Left ventricle myocardium inferior (tissue), 1 donor: ENCODE measurements around the gene SLC6A16. TPM values are rescaled to one million over a fixed set of nuclear protein-coding genes. Genes with fewer than 3 reads are reported as not detected.

ENCODE experiments used
- DNase-seq: peaks from one replicate; pipeline ENCODE4 v3.0.0-alpha.2; 2020
- H3K27ac ChIP-seq: fragments of 200-600 bp; replicated peaks from 2 replicates; pipeline ENCODE4 v1.8.0; 2021
- H3K27me3 ChIP-seq: fragments of 200-600 bp; 2 replicates; pipeline ENCODE4 v1.8.0; 2021; ENCODE audit warnings: low read depth
- H3K36me3 ChIP-seq: fragments of 200-600 bp; 2 replicates; pipeline ENCODE4 v1.8.0; 2021
- H3K4me1 ChIP-seq: fragments of 200-600 bp; 2 replicates; pipeline ENCODE4 v1.8.0; 2021
- H3K4me3 ChIP-seq: fragments of 200-600 bp; 2 replicates; pipeline ENCODE4 v1.8.0; 2021; ENCODE audit warnings: mild to moderate bottlenecking, moderate library complexity
- H3K9me3 ChIP-seq: fragments of 200-600 bp; replicated peaks from 2 replicates; pipeline ENCODE4 v1.8.0; 2021
- CTCF ChIP-seq: fragments of 200-600 bp; IDR thresholded peaks from 2 replicates; pipeline ENCODE4 v1.8.0; 2021; ENCODE audit warnings: antibody characterized with exemption, mild to moderate bottlenecking, borderline replicate concordance
- intact Hi-C: fragments of 100-400 bp; cut with micrococcal nuclease; formaldehyde crosslinking; loops from one replicate; pipeline ENCODE4 v1.11.0; 2022
- microRNA-seq: library from miRNA; unstranded; fragments of <30 nt; microRNA quantifications from one replicate; pipeline ENCODE4 v1.2.0, GENCODE V29; 2020
- total RNA-seq: library from RNA; stranded (reverse); fragmentation: NEBNext Ultra II Directional; extraction: Animal tissue kit (Norgen Biotek cat#: 25700); gene quantifications from one replicate; pipeline ENCODE4 v1.2.1, GENCODE V29; 2021
- donor health status: DM: no; HTN: yes; CAD: no; lungs with severe emphysema.

The SLC6A16 gene
- total RNA-seq, 1 donor from 2014 or later, result 1.1 TPM

GRCh38 chr19:49243726-49244125 lies 81.3 kb downstream of the SLC6A16 start:
- H3K4me1 ChIP-seq, result no peaks in the 10 kb centered on the region
- DNase-seq, result no peak
- no peaks in the 10 kb centered on the region for H3K27me3 ChIP-seq
- no peak for TF ChIP-seq CTCF
- peaks cover 6% of the 10 kb centered on the region for H3K36me3 ChIP-seq
- H3K4me3 ChIP-seq, result no peak overlapping the region
- intact Hi-C loops, result no loop called here
- H3K9me3 ChIP-seq, result no peaks in the 10 kb centered on the region
- H3K27ac ChIP-seq, result no peak overlapping the region

- no peaks in the 10 kb centered on the region for H3K9me3 ChIP-seq
- H3K27ac ChIP-seq, result no peak overlapping the region
- no peaks in the 10 kb centered on the region for H3K27me3 ChIP-seq
- DNase-seq, result no peak
- H3K4me1 ChIP-seq, result no peaks in the 10 kb centered on the region
- TF ChIP-seq CTCF, result no peak
- intact Hi-C loops, result no loop called here
- H3K4me3 ChIP-seq, result no peak overlapping the region
- H3K36me3 ChIP-seq, result peaks cover 6% of the 10 kb centered on the region
These were observed 81.9 kb downstream of the SLC6A16 start for GRCh38 chr19:49243129-49243528.

GRCh38 chr19:49241769-49242168 lies 83.2 kb downstream of the SLC6A16 start:
- intact Hi-C loops, result no loop called here

More at GRCh38 chr19:49241769-49242168, 83.2 kb downstream of the SLC6A16 start:
- no peak for DNase-seq
- Histone ChIP-seq H3K27ac (no peak overlapping the region), H3K4me1 (no peaks in the 10 kb centered on the region), H3K4me3 (no peak overlapping the region), H3K36me3 (peaks cover 6% of the 10 kb centered on the region), H3K9me3 (no peaks in the 10 kb centered on the region), H3K27me3 (no peaks in the 10 kb centered on the region)
- no peak for TF ChIP-seq CTCF

Small RNA genes lying within 50 kb of the gene (microRNA-seq; reads per million reads assigned to microRNA genes)
- not detected for gene MIR4324

Other genes starting within 250 kb of the SLC6A16 start
- gene SNRNP70, start 239.7 kb downstream of the SLC6A16 start, total RNA-seq, result 115 TPM
- gene LIN7B, start 210.8 kb downstream of the SLC6A16 start, total RNA-seq, result 23.4 TPM
- 1.6 TPM for gene C19orf73, start 206.0 kb downstream of the SLC6A16 start, total RNA-seq
- 5.7 TPM for gene PPFIA3, start 205.6 kb downstream of the SLC6A16 start, total RNA-seq
- 1,040 TPM for gene HRC, start 169.8 kb downstream of the SLC6A16 start, total RNA-seq
- gene TRPM4, start 167.4 kb downstream of the SLC6A16 start, total RNA-seq, result 31.5 TPM
- 3.7 TPM for gene CD37, start 10.2 kb upstream of the SLC6A16 start, total RNA-seq
- 44.1 TPM for gene TEAD2, start 37.2 kb upstream of the SLC6A16 start, total RNA-seq
- not detected for gene DKKL1, start 38.7 kb upstream of the SLC6A16 start, total RNA-seq
- gene KASH5, start 63.1 kb upstream of the SLC6A16 start, total RNA-seq, result not detected
- not detected for gene PTH2, start 98.2 kb upstream of the SLC6A16 start, total RNA-seq
- gene GFY, start 100.2 kb upstream of the SLC6A16 start, total RNA-seq, result 0.14 TPM
- 0.99 TPM for gene SLC17A7, start 116.3 kb upstream of the SLC6A16 start, total RNA-seq
- gene PIH1D1, start 126.6 kb upstream of the SLC6A16 start, total RNA-seq, result 24.7 TPM
- gene ALDH16A1, start 128.0 kb upstream of the SLC6A16 start, total RNA-seq, result 9.6 TPM
- gene FLT3LG, start 149.0 kb upstream of the SLC6A16 start, total RNA-seq, result 3.1 TPM
- gene RPL13A, start 162.4 kb upstream of the SLC6A16 start, total RNA-seq, result 1,308 TPM
- 998 TPM for gene RPS11, start 171.2 kb upstream of the SLC6A16 start, total RNA-seq
- 80.9 TPM for gene FCGRT, start 187.5 kb upstream of the SLC6A16 start, total RNA-seq
- 7.5 TPM for gene RCN3, start 202.8 kb upstream of the SLC6A16 start, total RNA-seq